GM18502 (cell line): ENCODE measurements around the gene MBOAT7.
A peak's percentile ranks its signal among the peaks of the same experiment; 100 is the strongest.

Experiments used
- ATAC-seq: cut with Tn5 transposase; IDR thresholded peaks from one replicate; pipeline ENCODE4 v1.9.1; 2021; ENCODE audit warnings: mild to moderate bottlenecking; ENCODE audit not compliant: unreplicated experiment, poor library complexity

The MBOAT7 gene

GRCh38 chr19:54165222-54165621 is 24.2 kb downstream of the MBOAT7 start:
- no peak for ATAC-seq

DNA sequence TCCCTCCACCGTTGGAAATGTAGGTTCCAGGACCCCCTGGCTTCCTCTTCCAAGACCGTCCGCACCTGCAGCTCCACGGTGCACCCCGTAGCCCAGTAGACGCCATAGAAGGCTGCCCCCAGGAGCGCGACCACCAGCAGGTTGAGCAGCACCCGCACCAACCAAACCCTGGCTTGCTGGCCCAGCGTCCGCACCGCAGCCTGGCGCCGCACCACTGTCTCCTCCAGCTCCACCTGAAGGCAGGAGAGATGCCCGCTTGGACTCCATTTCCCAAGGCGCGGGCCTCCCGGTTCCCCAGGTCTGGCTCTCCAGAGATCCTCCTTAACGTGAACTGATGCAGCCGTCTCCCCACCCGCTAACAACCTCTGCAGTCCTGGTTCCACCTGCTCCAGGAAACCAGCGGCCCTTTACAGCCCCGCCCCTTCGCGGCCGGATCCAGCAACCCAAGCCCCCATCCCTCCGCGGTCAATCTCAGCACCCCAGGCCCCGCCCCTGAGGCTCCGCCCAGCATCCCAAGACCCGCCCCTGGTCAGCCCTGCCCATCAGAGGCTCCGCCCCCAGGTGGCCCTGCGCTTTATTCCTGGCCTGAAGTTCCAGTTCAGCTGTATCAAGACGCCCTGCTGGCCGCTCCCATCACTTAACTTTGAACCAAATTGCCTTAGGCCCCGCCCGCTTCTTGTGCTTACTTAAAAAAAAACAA is 24.9 kb downstream of the MBOAT7 start:
- ATAC-seq: no peak

DNA sequence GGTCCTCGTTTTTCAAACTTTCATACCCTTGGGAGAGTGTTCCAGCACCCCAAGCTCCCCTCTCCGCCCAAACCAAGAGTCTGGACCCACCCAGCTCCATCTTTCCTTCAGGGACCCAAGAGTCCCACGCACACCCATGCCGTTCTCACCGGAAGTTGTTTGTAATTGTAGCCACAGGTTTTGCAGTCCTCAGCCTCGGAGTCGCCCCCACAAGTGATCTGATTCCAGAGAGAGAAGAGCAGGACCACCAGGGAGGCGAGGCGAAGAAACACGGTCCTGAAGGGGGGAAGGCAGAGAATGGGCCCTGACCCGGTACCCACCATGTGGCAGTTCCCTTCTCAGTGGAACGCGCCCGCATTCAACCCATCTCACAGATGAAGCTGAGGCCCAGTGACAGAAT is 26.5 kb downstream of the MBOAT7 start:
- ATAC-seq: no peak

DNA sequence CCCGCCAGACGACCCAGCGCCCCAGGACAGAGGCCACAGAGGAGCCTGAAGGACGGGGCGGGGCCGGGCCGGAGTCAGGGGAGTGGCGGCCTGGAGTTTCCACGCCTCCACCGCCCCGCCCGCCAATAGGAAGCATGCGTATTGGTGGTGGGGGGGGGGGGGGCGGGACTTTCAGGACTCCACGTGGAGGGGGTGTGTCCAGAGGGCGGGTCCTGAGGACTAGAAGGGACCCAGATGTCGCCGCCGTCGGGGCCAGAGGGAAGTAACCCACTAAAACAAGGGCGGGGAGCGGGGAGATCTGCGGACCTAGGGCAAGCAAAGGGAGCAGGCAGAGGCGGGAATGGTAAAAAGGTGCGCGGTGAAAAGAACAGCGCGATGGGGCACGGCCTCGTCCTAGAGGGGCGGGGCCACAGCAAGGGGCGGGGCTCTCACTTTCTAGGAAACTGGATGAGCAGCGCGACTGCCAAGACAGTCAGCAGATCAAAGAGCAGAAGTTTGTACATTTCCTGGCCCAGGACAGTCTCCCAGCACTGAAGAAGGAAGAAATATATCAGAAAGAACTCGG is 27.1 kb downstream of the MBOAT7 start:
- no peak for ATAC-seq

- no peak for ATAC-seq
Measured at GRCh38 chr19:54160854-54161253, 28.5 kb downstream of the MBOAT7 start.

- ATAC-seq: peak; percentile 1
Measured at GRCh38 chr19:54160182-54160811, 29.1 kb downstream of the MBOAT7 start.

- peak; percentile 91 for ATAC-seq
Measured at GRCh38 chr19:54159352-54160181, 29.8 kb downstream of the MBOAT7 start, which contains the start of gene LENG1. Gene LENG1 (minus strand): TSS chr19:54159721. CDS start chr19:54159695, 26 bp downstream.

GRCh38 chr19:54158812-54159351 is 30.5 kb downstream of the MBOAT7 start:
- no peak for ATAC-seq

DNA sequence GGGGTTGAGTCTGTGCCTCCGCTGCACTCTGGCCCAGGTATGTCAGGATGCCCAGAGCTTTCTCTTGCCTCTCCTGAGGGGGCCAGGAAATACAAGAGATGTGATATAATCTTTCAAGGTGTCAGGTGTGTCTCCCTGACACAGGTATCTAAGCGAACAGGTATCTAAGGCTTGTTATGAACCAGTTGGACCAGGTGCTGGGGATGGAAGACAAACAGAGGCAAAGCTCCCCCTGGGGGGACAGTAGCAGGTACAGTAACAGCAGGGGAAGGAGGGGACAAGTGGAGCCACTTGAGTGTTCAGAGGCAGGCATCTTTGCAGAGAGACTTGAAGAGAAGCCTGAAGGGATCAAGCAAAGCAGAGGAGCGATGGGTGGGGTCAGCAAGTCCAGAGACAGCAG is 32.4 kb downstream of the MBOAT7 start:
- no peak for ATAC-seq

GRCh38 chr19:54156490-54156889 is 32.9 kb downstream of the MBOAT7 start:
- no peak for ATAC-seq

- ATAC-seq: no peak
Measured at GRCh38 chr19:54155694-54156093, 33.7 kb downstream of the MBOAT7 start.

DNA sequence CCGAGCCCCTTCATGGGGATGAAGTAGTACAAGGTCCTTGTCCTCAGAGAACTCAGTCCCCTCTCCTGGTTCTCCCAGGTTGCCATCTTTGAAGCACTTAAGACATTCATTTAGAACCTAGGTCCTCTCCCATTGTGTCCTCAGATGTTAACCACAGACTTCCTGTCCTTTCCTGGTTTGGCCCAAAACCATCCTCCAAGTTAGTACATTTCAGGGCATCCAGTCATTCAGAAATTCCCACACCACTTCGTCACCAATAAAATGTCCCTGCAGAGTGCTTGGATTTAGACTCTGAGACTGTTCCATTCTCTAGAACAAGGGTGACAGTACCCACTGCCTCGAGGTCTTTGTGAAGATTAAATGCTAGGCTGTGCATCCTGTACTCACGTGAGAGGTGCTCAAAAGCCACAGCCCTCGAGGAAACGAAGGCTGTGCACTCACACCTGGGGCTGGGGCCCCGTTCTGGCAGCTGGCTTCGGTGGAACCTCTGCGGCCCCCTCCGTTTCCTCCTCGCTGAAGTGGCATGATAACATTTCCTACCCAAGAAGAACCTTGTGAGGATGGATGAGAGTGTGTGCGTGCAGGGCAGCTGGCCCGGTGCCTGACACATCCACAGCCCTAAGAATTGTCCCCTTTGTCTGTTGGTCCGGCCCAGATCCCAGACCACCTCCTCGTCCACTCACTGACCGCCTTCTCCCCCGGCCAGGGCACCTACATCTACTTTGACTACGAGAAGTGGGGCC is 34.6 kb downstream of the MBOAT7 start:
- ATAC-seq: no peak

DNA sequence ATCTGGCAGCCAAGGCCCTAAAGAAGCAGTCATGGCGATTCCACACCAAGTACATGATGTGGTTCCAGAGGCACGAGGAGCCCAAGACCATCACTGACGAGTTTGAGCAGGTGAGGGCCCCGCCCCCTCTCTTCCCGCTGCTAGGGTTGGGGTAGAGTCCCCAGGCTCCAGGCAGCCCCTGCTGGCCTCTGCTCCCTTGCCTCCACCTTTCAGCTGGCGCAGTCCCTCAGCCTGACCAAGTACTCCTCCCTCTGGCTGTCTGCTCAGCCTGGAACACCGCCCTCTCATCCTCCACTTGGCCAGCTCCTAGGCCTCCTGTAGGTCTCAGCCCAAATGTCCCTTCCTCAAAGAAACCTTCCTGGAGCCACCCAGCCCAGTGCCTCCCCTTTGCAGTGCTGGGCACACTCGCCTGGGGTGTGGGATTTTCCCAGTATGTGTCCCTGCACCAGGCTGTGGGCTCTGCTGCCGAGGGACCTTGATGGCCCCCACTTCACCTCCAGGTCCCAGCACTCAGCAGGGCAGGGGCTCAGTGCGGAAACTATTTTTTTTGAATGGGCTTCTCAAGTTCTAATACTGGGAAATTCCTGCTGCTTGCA is 35.6 kb downstream of the MBOAT7 start:
- no peak for ATAC-seq

- ATAC-seq: no peak
Measured at GRCh38 chr19:54152878-54153524, 36.4 kb downstream of the MBOAT7 start.

DNA sequence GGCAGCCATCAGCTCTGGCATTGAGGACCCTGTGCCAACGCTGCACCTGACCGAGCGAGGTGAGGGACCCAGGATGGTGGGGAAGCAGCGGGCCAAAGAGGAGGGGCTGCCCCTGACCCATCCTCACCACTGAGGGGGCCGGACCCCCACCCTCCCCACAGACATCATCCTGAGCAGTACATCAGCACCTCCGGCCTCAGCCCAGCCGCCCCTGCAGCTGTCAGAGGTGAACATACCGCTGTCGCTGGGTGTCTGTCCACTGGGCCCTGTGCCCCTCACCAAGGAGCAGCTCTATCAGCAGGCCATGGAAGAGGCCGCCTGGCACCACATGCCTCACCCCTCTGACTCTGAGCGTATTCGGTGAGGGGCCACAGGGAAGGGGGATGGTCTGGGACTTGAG is 37.1 kb downstream of the MBOAT7 start:
- no peak for ATAC-seq

- no peak for ATAC-seq
Measured at GRCh38 chr19:54151362-54152035, 37.9 kb downstream of the MBOAT7 start.

DNA sequence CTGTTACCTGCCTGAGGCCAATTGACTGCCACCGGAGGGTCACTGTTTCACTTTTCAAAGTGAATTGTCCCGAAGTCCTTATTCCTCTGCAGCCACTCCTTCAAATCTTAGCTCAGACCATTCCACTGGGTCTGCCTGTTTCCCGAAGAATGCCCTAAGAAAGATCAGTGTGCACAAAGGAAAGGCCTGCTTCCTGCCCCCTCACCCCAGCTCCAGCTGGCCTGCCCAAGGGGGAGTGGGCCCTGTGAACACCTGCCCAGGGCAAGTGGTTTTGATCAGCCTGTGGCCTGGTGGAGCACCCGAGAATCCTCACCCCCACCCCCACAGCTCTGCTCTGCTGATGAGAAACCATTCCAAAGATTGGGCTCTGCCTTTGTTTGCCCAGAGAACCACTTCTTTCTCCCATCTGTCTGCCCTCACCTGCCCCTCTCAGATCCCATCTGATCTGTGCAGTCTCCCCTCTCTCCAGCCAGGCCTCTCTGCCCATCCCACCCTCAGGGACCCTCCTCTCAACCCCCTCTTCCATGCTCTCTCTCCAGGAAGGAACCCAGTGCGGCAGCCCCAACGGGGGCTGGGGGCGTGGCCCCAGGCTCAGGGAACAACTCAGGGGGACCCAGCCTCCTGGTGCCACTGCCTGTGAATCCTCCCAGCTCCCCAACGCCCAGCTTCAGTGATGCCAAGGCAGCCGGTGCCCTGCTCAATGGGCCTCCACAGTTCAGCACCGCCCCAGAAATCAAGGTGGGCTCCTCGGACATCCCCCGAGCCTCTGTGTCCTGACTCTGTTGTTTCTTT is 40.2 kb downstream of the MBOAT7 start:
- no peak for ATAC-seq

DNA sequence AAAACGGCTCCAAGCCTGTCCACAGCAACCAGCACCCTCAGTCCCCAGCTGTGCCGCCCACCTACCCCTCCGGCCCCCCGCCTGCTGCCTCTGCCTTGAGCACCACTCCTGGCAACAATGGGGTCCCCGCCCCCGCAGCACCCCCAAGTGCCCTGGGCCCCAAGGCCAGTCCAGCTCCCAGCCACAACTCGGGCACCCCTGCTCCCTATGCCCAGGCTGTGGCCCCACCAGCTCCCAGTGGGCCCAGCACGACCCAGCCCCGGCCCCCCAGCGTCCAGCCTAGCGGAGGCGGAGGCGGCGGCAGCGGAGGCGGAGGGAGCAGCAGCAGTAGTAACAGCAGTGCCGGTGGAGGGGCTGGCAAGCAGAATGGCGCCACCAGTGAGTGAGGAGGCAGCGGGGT is 41.2 kb downstream of the MBOAT7 start:
- ATAC-seq: no peak
